A673 (cell line): Measurements from ENCODE around the gene STOML1. TPM values are rescaled to one million over a fixed set of nuclear protein-coding genes. Genes with fewer than 3 reads are reported as not detected.

Experiments
- BruUV-seq: library from RNA; stranded (reverse); fragments of 400-500 nt; replicated peaks from 2 replicates; lab custom pipeline; 2021; lab: Mats Ljungman, UMichigan
- CTCF ChIA-PET: fragments of 300-600 bp; sonication (Branson Sonifier 250); formaldehyde crosslinking; loops from one replicate; lab custom pipeline; 2022; ENCODE audit warnings: antibody characterized with exemption; lab: Charles Lee
- POLR2A ChIA-PET: fragments of 300-600 bp; sonication (Branson Sonifier 250); formaldehyde crosslinking; loops from one replicate; lab custom pipeline; 2022; ENCODE audit warnings: antibody characterized with exemption; ENCODE audit not compliant: low non-redundant PET; lab: Charles Lee
- DNase-seq: peaks from one replicate; pipeline ENCODE4 v3.0.0-alpha.2; 2015; ENCODE audit warnings: low spot score
- H3K27ac ChIP-seq: fragments of 200-600 bp; sonication (generic); 2 replicates; pipeline ENCODE4 v1.5.1; 2016; ENCODE audit warnings: mixed run types, low read depth, mild to moderate bottlenecking, mixed read lengths, antibody characterized with exemption, low read length; ENCODE audit not compliant: poor library complexity, severe bottlenecking
- H3K27me3 ChIP-seq: fragments of 200-600 bp; sonication (generic); replicated peaks from 2 replicates; pipeline ENCODE4 v1.6.1; 2017; ENCODE audit warnings: mixed run types, low read depth, mild to moderate bottlenecking, mixed read lengths, antibody characterized with exemption, low read length; ENCODE audit not compliant: insufficient read depth, poor library complexity
- H3K36me3 ChIP-seq: fragments of 200-600 bp; sonication (generic); 2 replicates; pipeline ENCODE4 v1.6.1; 2016; ENCODE audit warnings: mixed run types, mild to moderate bottlenecking, mixed read lengths, antibody characterized with exemption, low read length; ENCODE audit not compliant: insufficient read depth, poor library complexity, severe bottlenecking
- H3K4me1 ChIP-seq: fragments of 200-600 bp; sonication (generic); 2 replicates; pipeline ENCODE4 v1.6.1; 2017; ENCODE audit warnings: mixed run types, mild to moderate bottlenecking, mixed read lengths, antibody characterized with exemption, low read length; ENCODE audit not compliant: insufficient read depth, poor library complexity, severe bottlenecking
- H3K4me3 ChIP-seq: fragments of 200-600 bp; sonication (generic); 2 replicates; pipeline ENCODE4 v1.5.1; 2016; ENCODE audit warnings: low read depth, mixed run types, mild to moderate bottlenecking, mixed read lengths, low read length; ENCODE audit not compliant: poor library complexity, severe bottlenecking
- H3K9me3 ChIP-seq: fragments of 200-600 bp; sonication (generic); 2 replicates; pipeline ENCODE4 v1.6.1; 2016; ENCODE audit warnings: mixed run types, low read depth, mild to moderate bottlenecking, mixed read lengths, antibody characterized with exemption, low read length; ENCODE audit not compliant: poor library complexity, severe bottlenecking
- EZH2 ChIP-seq: fragments of 200-600 bp; sonication (generic); IDR thresholded peaks from 2 replicates; pipeline ENCODE4 v1.6.1; 2017; ENCODE audit warnings: borderline replicate concordance, low read depth, mild to moderate bottlenecking, mixed read lengths, antibody characterized with exemption, low read length; ENCODE audit not compliant: poor library complexity, severe bottlenecking
- intact Hi-C: fragments of 100-400 bp; cut with micrococcal nuclease; formaldehyde crosslinking; loops from one replicate; pipeline ENCODE4 v1.10.0; 2022; ENCODE audit not compliant: unreplicated experiment
- total RNA-seq: library from RNA; stranded (reverse); gene quantifications from 2 replicates; pipeline ENCODE4 v1.2.3, GENCODE V29; 2021
- TF ChIP-seq, protein P1 (sequence below): fragments of 300-800, 200-600 bp; sonication (generic); conservative IDR thresholded peaks from 2 replicates; pipeline ENCODE4 v1.5.1; 2017; ENCODE audit warnings: low read depth, mild to moderate bottlenecking, antibody characterized with exemption, low read length, moderate library complexity, mixed read lengths

Gene STOML1
- total RNA-seq, 1 experiment from 2014 or later = 7.3 TPM

GRCh38 chr15:73994413-73994883 is 2.4 kb upstream of the STOML1 start, which contains the start of gene PML:
Gene PML (plus strand): TSS chr15:73994716. CDS start chr15:73994813, 97 bp downstream.
- H3K4me1 ChIP-seq = peaks cover 27% of the 10 kb centered on the region
- BruUV-seq = no TSS peak

GRCh38 chr15:73993211-73993994 is 1.3 kb upstream of the STOML1 start:
- Histone ChIP-seq H3K4me3 (peak overlapping the region; percentile 80), H3K27ac (peak overlapping the region; percentile 76), H3K27me3 (no peaks in the 10 kb centered on the region), H3K4me1 (peaks cover 27% of the 10 kb centered on the region), H3K9me3 (no peaks in the 10 kb centered on the region), H3K36me3 (peaks cover 1% of the 10 kb centered on the region)
- BruUV-seq = no TSS peak
- intact Hi-C loops = no loop called here
- TF ChIP-seq, protein P1, sequence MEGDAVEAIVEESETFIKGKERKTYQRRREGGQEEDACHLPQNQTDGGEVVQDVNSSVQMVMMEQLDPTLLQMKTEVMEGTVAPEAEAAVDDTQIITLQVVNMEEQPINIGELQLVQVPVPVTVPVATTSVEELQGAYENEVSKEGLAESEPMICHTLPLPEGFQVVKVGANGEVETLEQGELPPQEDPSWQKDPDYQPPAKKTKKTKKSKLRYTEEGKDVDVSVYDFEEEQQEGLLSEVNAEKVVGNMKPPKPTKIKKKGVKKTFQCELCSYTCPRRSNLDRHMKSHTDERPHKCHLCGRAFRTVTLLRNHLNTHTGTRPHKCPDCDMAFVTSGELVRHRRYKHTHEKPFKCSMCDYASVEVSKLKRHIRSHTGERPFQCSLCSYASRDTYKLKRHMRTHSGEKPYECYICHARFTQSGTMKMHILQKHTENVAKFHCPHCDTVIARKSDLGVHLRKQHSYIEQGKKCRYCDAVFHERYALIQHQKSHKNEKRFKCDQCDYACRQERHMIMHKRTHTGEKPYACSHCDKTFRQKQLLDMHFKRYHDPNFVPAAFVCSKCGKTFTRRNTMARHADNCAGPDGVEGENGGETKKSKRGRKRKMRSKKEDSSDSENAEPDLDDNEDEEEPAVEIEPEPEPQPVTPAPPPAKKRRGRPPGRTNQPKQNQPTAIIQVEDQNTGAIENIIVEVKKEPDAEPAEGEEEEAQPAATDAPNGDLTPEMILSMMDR = no peak
- no peak for TF ChIP-seq EZH2
- no peak for DNase-seq
- CTCF ChIA-PET = interaction anchor here (1.8 kb wide), 1 partner anchor 21 kb away, joined by 9 read pairs; no protein-coding TSS in a partner anchor
- POLR2A ChIA-PET = interaction anchor here (0.5 kb wide), 1 partner anchor 65 kb away, joined by 3 read pairs; no protein-coding TSS in a partner anchor

More at GRCh38 chr15:73994413-73994883, 2.4 kb upstream of the STOML1 start, which contains the start of gene PML:
- Histone ChIP-seq H3K27me3 (no peaks in the 10 kb centered on the region), H3K27ac (peak within 1 kb of the TSS; percentile 76), H3K9me3 (no peaks in the 10 kb centered on the region), H3K4me3 (peak within 1 kb of the TSS; percentile 80), H3K36me3 (peaks cover 4% of the 10 kb centered on the region)
- ChIA-PET CTCF (interaction anchor here (0.6 to 1.8 kb wide), 4 partner anchors 22 to 60 kb away, joined by 3 to 9 read pairs (median 4); no protein-coding TSS in a partner anchor), POLR2A (interaction anchor here (0.8 kb wide), 1 partner anchor 61 kb away, joined by 3 read pairs; no protein-coding TSS in a partner anchor)
- intact Hi-C loops = no loop called here
- DNase-seq = peak; percentile 98
- no peak for TF ChIP-seq EZH2
- TF ChIP-seq, protein P1 = no peak

GRCh38 chr15:73992594-73992898 is 451 bp upstream of the STOML1 start:
- intact Hi-C loops = no loop called here
- no TSS peak for BruUV-seq
- POLR2A ChIA-PET = no interaction called here

More at GRCh38 chr15:73992594-73992898, 451 bp upstream of the STOML1 start:
- H3K27me3 ChIP-seq = no peaks in the 10 kb centered on the region
- TF ChIP-seq, protein P1 = no peak; the same call in 1 of the 2 replicates
- no peak for TF ChIP-seq EZH2
- no peak for DNase-seq
- no peaks in the 10 kb centered on the region for H3K9me3 ChIP-seq
- H3K4me1 ChIP-seq = peaks cover 27% of the 10 kb centered on the region
- H3K36me3 ChIP-seq = no peaks in the 10 kb centered on the region
- peak overlapping the region; percentile 39 for H3K27ac ChIP-seq
- H3K4me3 ChIP-seq = peak overlapping the region; percentile 94
- CTCF ChIA-PET = interaction anchor here (0.5 kb wide), 1 partner anchor 469 kb away, joined by 4 read pairs; the partner anchor contains the start of gene UBL7
